H1 (cell line): ENCODE measurements around the gene EGLN2. TPM values are rescaled to one million over a fixed set of nuclear protein-coding genes. Genes with fewer than 3 reads are reported as not detected.
A peak's percentile ranks its signal among the peaks of the same experiment; 100 is the strongest.

ENCODE experiments used
- BACH1 ChIP-seq: IDR thresholded peaks from 2 replicates; pipeline ENCODE4 v1.6.1; 2012; ENCODE audit warnings: low read length, improper control_type of control experiment
- CREB1 ChIP-seq: IDR thresholded peaks from 2 replicates; pipeline ENCODE4 v1.6.1; 2012; ENCODE audit warnings: inconsistent platforms
- EP300 ChIP-seq, 2 experiments: IDR thresholded peaks; 1 replicate in 1 of 2; 2 replicates in 1 of 2; pipeline ENCODE4 v1.6.1; 2011 to 2012; ENCODE audit warnings: low read depth in 2 of 2, low read length in 2 of 2, mild to moderate bottlenecking in 2 of 2, borderline replicate concordance in 1 of 2, inconsistent platforms in 1 of 2, moderate library complexity in 1 of 2
- GABPA ChIP-seq: IDR thresholded peaks from 2 replicates; pipeline ENCODE4 v1.6.1; 2011; ENCODE audit warnings: mild to moderate bottlenecking, low read length, moderate library complexity, borderline replicate concordance; ENCODE audit not compliant: insufficient read depth
- NRF1 ChIP-seq: IDR thresholded peaks from 2 replicates; pipeline ENCODE4 v1.6.1; 2011; ENCODE audit warnings: mild to moderate bottlenecking, low read depth, low read length, improper control_type of control experiment
- PHF8 ChIP-seq: fragments of 200-600 bp; sonication (generic); conservative IDR thresholded peaks from 2 replicates; pipeline ENCODE4 v1.7.1; 2012; ENCODE audit warnings: low read depth, mild to moderate bottlenecking, inconsistent platforms, low read length, moderate library complexity
- RFX5 ChIP-seq: IDR thresholded peaks from 2 replicates; pipeline ENCODE4 v1.6.1; 2011; ENCODE audit warnings: low read depth, low read length, improper control_type of control experiment, borderline replicate concordance
- SP1 ChIP-seq: IDR thresholded peaks from 2 replicates; pipeline ENCODE4 v1.6.1; 2011; ENCODE audit warnings: low read depth, low read length
- SP2 ChIP-seq: IDR thresholded peaks from 2 replicates; pipeline ENCODE4 v1.6.1; 2012; ENCODE audit warnings: mild to moderate bottlenecking, low read length, inconsistent platforms
- TAF7 ChIP-seq: optimal IDR thresholded peaks from 2 replicates; pipeline ENCODE3; 2011; ENCODE audit warnings: low read depth, mild to moderate bottlenecking, inconsistent platforms, low read length, moderate library complexity, borderline replicate concordance
- YY1 ChIP-seq: IDR thresholded peaks from 2 replicates; pipeline ENCODE4 v1.6.1; 2011; ENCODE audit warnings: low read depth, mild to moderate bottlenecking, low read length
- polyA plus RNA-seq, 7 experiments: library from polyadenylated mRNA; depleted of rRNA in 3 of 7; stranded (reverse) in 5 of 7; unstranded in 2 of 7; fragments of >200 nt in 5 of 7; fragments of 200-250 nt in 2 of 7; gene quantifications; 1 replicate in 5 of 7; 2 replicates in 1 of 7; 4 replicates in 1 of 7; pipeline versions ENCODE4 v1.2.1 to v1.2.3, GENCODE V29; 2011 to 2013; ENCODE audit warnings: missing spikeins in 2 of 7, mixed read lengths in 2 of 7
- total RNA-seq: library from RNA; stranded (reverse); fragmentation: NEBNext Ultra II Directional; extraction: Animal tissue kit (Norgen Biotek cat#: 25700); gene quantifications from 2 replicates; pipeline ENCODE4 v1.2.1, GENCODE V29; 2021
- TF ChIP-seq, protein P1 (sequence below): IDR thresholded peaks from 2 replicates; pipeline ENCODE4 v1.6.1; 2011; ENCODE audit warnings: low read depth, mild to moderate bottlenecking, low read length; ENCODE audit not compliant: insufficient read depth
- TF ChIP-seq, protein P2 (sequence below): IDR thresholded peaks from 2 replicates; pipeline ENCODE4 v1.6.1; 2012; ENCODE audit warnings: inconsistent platforms

The EGLN2 gene
- total and polyA plus RNA-seq, 2 of the 8 experiments (the other 6 are each of a cell fraction or from before 2014, with no cell fraction given) = 86.9 to 103 TPM

GRCh38 chr19:40777937-40778705 lies 20.9 kb upstream of the EGLN2 start, which contains the start of gene RAB4B (continued):
- TF ChIP-seq SP1 (peak; percentile 97), RFX5 (no peak; the same call in 1 of the 2 replicates), GABPA (no peak), CREB1 (peak; percentile 78), TAF7 (no peak), NRF1 (no peak), BACH1 (no peak), YY1 (peak; percentile 82; the same call in 1 of the 2 replicates), SP2 (peak; percentile 75), PHF8 (peak; percentile 72), EP300 (IDR thresholded peaks at IDR 0.05; ENCODE audit: borderline replicate concordance in 1 of 2, low read depth in 2 of 2, low read length in 2 of 2) (no peak)
- TF ChIP-seq, protein P1, sequence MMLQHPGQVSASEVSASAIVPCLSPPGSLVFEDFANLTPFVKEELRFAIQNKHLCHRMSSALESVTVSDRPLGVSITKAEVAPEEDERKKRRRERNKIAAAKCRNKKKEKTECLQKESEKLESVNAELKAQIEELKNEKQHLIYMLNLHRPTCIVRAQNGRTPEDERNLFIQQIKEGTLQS = no peak
- TF ChIP-seq, protein P2, sequence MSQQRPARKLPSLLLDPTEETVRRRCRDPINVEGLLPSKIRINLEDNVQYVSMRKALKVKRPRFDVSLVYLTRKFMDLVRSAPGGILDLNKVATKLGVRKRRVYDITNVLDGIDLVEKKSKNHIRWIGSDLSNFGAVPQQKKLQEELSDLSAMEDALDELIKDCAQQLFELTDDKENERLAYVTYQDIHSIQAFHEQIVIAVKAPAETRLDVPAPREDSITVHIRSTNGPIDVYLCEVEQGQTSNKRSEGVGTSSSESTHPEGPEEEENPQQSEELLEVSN = no peak; the same call in 1 of the 2 replicates
